Panc1 (cell line): ENCODE results near the gene SORL1. TPM values are rescaled to one million over a fixed set of nuclear protein-coding genes. Genes with fewer than 3 reads are reported as not detected.

ENCODE experiments used
- ATAC-seq: fragments of 200-7000 bp; cut with Tn5 transposase; 2 replicates; pipeline ENCODE4 v1.9.1; 2020; ENCODE audit warnings: mild to moderate bottlenecking, moderate library complexity
- BruUV-seq: library from RNA; stranded (reverse); fragments of 400-500 nt; replicated peaks from 2 replicates; lab custom pipeline; 2021; lab: Mats Ljungman, UMichigan
- CTCF ChIA-PET: fragments of 300-600 bp; sonication (Branson Sonifier 250); formaldehyde crosslinking; loops from one replicate; lab custom pipeline; 2022; ENCODE audit warnings: antibody characterized with exemption; lab: Charles Lee
- POLR2A ChIA-PET: fragments of 300-600 bp; sonication (Branson Sonifier 250); formaldehyde crosslinking; loops from one replicate; lab custom pipeline; 2022; ENCODE audit warnings: antibody characterized with exemption; lab: Charles Lee
- DNase-seq: peaks from one replicate; pipeline ENCODE4 v3.0.0-alpha.2; 2010; ENCODE audit warnings: low read depth, low spot score
- H3K27ac ChIP-seq: 2 replicates; pipeline ENCODE4 v1.5.1; 2011; ENCODE audit warnings: mild to moderate bottlenecking, low read length, inconsistent platforms
- H3K27me3 ChIP-seq: fragments of 200-500 bp; sonication (Bioruptor generic); 2 replicates; pipeline ENCODE4 v1.6.0; 2014; ENCODE audit warnings: low read length, inconsistent platforms; ENCODE audit not compliant: control insufficient read depth, insufficient read depth
- H3K36me3 ChIP-seq: fragments of 200-500 bp; sonication (Bioruptor generic); 2 replicates; pipeline ENCODE4 v1.5.1; 2014; ENCODE audit warnings: inconsistent platforms, mild to moderate bottlenecking, low read length, moderate library complexity; ENCODE audit not compliant: control insufficient read depth, insufficient read depth
- H3K4me1 ChIP-seq: 2 replicates; pipeline ENCODE4 v1.5.1; 2011; ENCODE audit warnings: inconsistent platforms, mild to moderate bottlenecking, low read length, moderate library complexity; ENCODE audit not compliant: control insufficient read depth, insufficient read depth
- H3K4me3 ChIP-seq, 2 experiments: 2 replicates each; pipeline ENCODE4 v1.5.1; 2011 to 2012; ENCODE audit warnings: low read depth in 2 of 2, low read length in 2 of 2, mild to moderate bottlenecking in 2 of 2, inconsistent platforms in 1 of 2, moderate library complexity in 1 of 2
- H3K9me3 ChIP-seq: fragments of 200-500 bp; sonication (Bioruptor generic); 2 replicates; pipeline ENCODE4 v1.5.1; 2014; ENCODE audit warnings: low read depth, mild to moderate bottlenecking, inconsistent platforms, low read length, moderate library complexity; ENCODE audit not compliant: control insufficient read depth, insufficient read depth
- CTCF ChIP-seq: fragments of 450-650 bp; IDR thresholded peaks from 2 replicates; pipeline ENCODE4 v1.5.1; 2017; ENCODE audit warnings: mild to moderate bottlenecking
- POLR2AphosphoS5 ChIP-seq: IDR thresholded peaks from 2 replicates; pipeline ENCODE4 v1.6.1; 2012; ENCODE audit warnings: mild to moderate bottlenecking, low read depth, low read length, moderate library complexity
- REST ChIP-seq, 2 experiments: IDR thresholded peaks; 2 replicates each; pipeline ENCODE4 v1.6.1; 2011 to 2012; ENCODE audit warnings: low read depth in 2 of 2, control low read depth in 1 of 2, low read length in 1 of 2, mild to moderate bottlenecking in 1 of 2, moderate library complexity in 1 of 2; ENCODE audit not compliant: insufficient read depth in 1 of 2
- SIN3A ChIP-seq: IDR thresholded peaks from 2 replicates; pipeline ENCODE4 v1.6.1; 2012; ENCODE audit warnings: low read depth, mild to moderate bottlenecking, low read length, moderate library complexity, borderline replicate concordance; ENCODE audit not compliant: insufficient read depth
- TCF7L2 ChIP-seq: IDR thresholded peaks from 2 replicates; pipeline ENCODE4 v1.6.1; 2011; ENCODE audit warnings: mild to moderate bottlenecking, low read depth, low read length, inconsistent platforms
- in situ Hi-C: cut with HindIII; loops from 2 replicates; pipeline ENCODE4 v1.10.0; 2016; ENCODE audit warnings: low sequenced_read_pairs, low pct_unique_long_range_greater_than_20kb
- intact Hi-C: fragments of 100-400 bp; cut with micrococcal nuclease; formaldehyde crosslinking; loops from one replicate; pipeline ENCODE4 v1.10.0; 2022; ENCODE audit not compliant: unreplicated experiment
- total RNA-seq: library from RNA; stranded (reverse); gene quantifications from one replicate; pipeline ENCODE4 v1.2.1, GENCODE V29; 2021; ENCODE audit not compliant: unreplicated experiment

Gene SORL1
- total RNA-seq, 1 experiment from 2014 or later: 36.3 TPM

GRCh38 chr11:121551463-121551862 is 99.3 kb downstream of the SORL1 start:
- no peak for TF ChIP-seq TCF7L2
- TF ChIP-seq CTCF: no peak
- no peak for TF ChIP-seq SIN3A
- ChIA-PET CTCF (no interaction called here), POLR2A (interaction anchor here (0.7 kb wide), 1 partner anchor 95 kb away, joined by 4 read pairs; no protein-coding TSS in a partner anchor)
- intact Hi-C loops: no loop called here
- in situ Hi-C loops: no loop called here
- DNase-seq (no peak), ATAC-seq (no peak)
- Histone ChIP-seq H3K27me3 (no peaks in the 10 kb centered on the region), H3K9me3 (no peaks in the 10 kb centered on the region), H3K36me3 (no peaks in the 10 kb centered on the region), H3K27ac (no peak overlapping the region), H3K4me3 (no peak overlapping the region), H3K4me1 (peaks cover 6% of the 10 kb centered on the region; the same call in 1 of the 2 replicates)
- BruUV-seq: no TSS peak

GRCh38 chr11:121552154-121552553 is 100.0 kb downstream of the SORL1 start:
- ATAC-seq (no peak), DNase-seq (no peak)
- ChIA-PET CTCF (no interaction called here), POLR2A (interaction anchor here (0.7 kb wide), 1 partner anchor 95 kb away, joined by 4 read pairs; no protein-coding TSS in a partner anchor)
- H3K9me3 ChIP-seq: no peaks in the 10 kb centered on the region
- no peaks in the 10 kb centered on the region for H3K36me3 ChIP-seq
- no peaks in the 10 kb centered on the region for H3K27me3 ChIP-seq
- H3K4me3 ChIP-seq: no peak overlapping the region
- intact Hi-C loops: no loop called here
- no peak overlapping the region for H3K27ac ChIP-seq
- BruUV-seq: no TSS peak
- peaks cover 6% of the 10 kb centered on the region; the same call in 1 of the 2 replicates for H3K4me1 ChIP-seq
- in situ Hi-C loops: no loop called here
- TF ChIP-seq POLR2AphosphoS5: no peak
- no peak for TF ChIP-seq TCF7L2
- TF ChIP-seq CTCF: no peak
- TF ChIP-seq SIN3A: no peak
- TF ChIP-seq REST (IDR thresholded peaks at IDR 0.05; ENCODE audit: insufficient read depth in 1 of 2, low read depth in 2 of 2, low read length in 1 of 2): no peak
